H9 (cell line): ENCODE measurements around the gene HLX. TPM values are rescaled to one million over a fixed set of nuclear protein-coding genes. Genes with fewer than 3 reads are reported as not detected.
A peak's percentile ranks its signal among the peaks of the same experiment; 100 is the strongest.

Experiments used
- DNase-seq: peaks from one replicate; pipeline ENCODE4 v3.0.0-alpha.2; 2017
- H2AFZ ChIP-seq: one replicate; pipeline ENCODE4 v1.6.1; 2013; ENCODE audit warnings: mild to moderate bottlenecking, low read length, control low read depth, moderate library complexity
- H2AK5ac ChIP-seq: 2 replicates; pipeline ENCODE4 v1.6.1; 2013; ENCODE audit warnings: low read length, control low read depth, mixed read lengths; ENCODE audit not compliant: insufficient read length
- H2BK120ac ChIP-seq: one replicate; pipeline ENCODE4 v1.6.1; 2013; ENCODE audit warnings: low read depth, mild to moderate bottlenecking, low read length, control low read depth, inconsistent platforms; ENCODE audit not compliant: poor library complexity, severe bottlenecking
- H2BK12ac ChIP-seq: 2 replicates; pipeline ENCODE4 v1.6.1; 2013; ENCODE audit warnings: low read length, control low read depth, mixed read lengths, low read depth; ENCODE audit not compliant: insufficient read length
- H2BK15ac ChIP-seq: 2 replicates; pipeline ENCODE4 v1.6.1; 2013; ENCODE audit warnings: low read depth, low read length, control low read depth
- H2BK20ac ChIP-seq: one replicate; pipeline ENCODE4 v1.6.1; 2013; ENCODE audit warnings: low read depth, mild to moderate bottlenecking, low read length, control low read depth, inconsistent platforms; ENCODE audit not compliant: poor library complexity, severe bottlenecking
- H2BK5ac ChIP-seq: 2 replicates; pipeline ENCODE4 v1.6.1; 2013; ENCODE audit warnings: low read length, control low read depth, mixed read lengths; ENCODE audit not compliant: insufficient read length
- H3K14ac ChIP-seq: 2 replicates; pipeline ENCODE4 v1.6.1; 2013; ENCODE audit warnings: low read length, control low read depth; ENCODE audit not compliant: insufficient read depth
- H3K18ac ChIP-seq: 2 replicates; pipeline ENCODE4 v1.6.1; 2013; ENCODE audit warnings: low read depth, mild to moderate bottlenecking, mixed read lengths, low read length, control low read depth; ENCODE audit not compliant: insufficient read length
- H3K23ac ChIP-seq: 2 replicates; pipeline ENCODE4 v1.6.1; 2013; ENCODE audit warnings: low read length, control low read depth, mixed read lengths, low read depth; ENCODE audit not compliant: insufficient read length
- H3K23me2 ChIP-seq: 2 replicates; pipeline ENCODE4 v1.6.1; 2013; ENCODE audit warnings: low read depth, mild to moderate bottlenecking, mixed read lengths, low read length, control low read depth; ENCODE audit not compliant: insufficient read length, poor library complexity, severe bottlenecking
- H3K27ac ChIP-seq: 2 replicates; pipeline ENCODE4 v1.5.1; 2013; ENCODE audit warnings: low read length, control low read depth, mixed read lengths, low read depth; ENCODE audit not compliant: insufficient read length
- H3K27me3 ChIP-seq: 2 replicates; pipeline ENCODE4 v1.6.1; 2013; ENCODE audit warnings: low read length, control low read depth, inconsistent platforms; ENCODE audit not compliant: insufficient read depth
- H3K4ac ChIP-seq: 2 replicates; pipeline ENCODE4 v1.6.1; 2013; ENCODE audit warnings: low read depth, mild to moderate bottlenecking, control low read depth, inconsistent platforms, low read length, moderate library complexity
- H3K4me1 ChIP-seq: 2 replicates; pipeline ENCODE4 v1.6.1; 2013; ENCODE audit warnings: low read length, control low read depth, inconsistent platforms; ENCODE audit not compliant: insufficient read depth
- H3K4me2 ChIP-seq: 2 replicates; pipeline ENCODE4 v1.6.1; 2013; ENCODE audit warnings: low read length, control low read depth, mixed read lengths; ENCODE audit not compliant: insufficient read length, insufficient read depth
- H3K56ac ChIP-seq: 2 replicates; pipeline ENCODE4 v1.6.1; 2013; ENCODE audit warnings: low read depth, mild to moderate bottlenecking, mixed read lengths, low read length, control low read depth; ENCODE audit not compliant: insufficient read length
- H3K79me1 ChIP-seq: 2 replicates; pipeline ENCODE4 v1.6.1; 2013; ENCODE audit warnings: low read depth, mild to moderate bottlenecking, moderate library complexity, low read length, control low read depth, inconsistent platforms; ENCODE audit not compliant: insufficient read depth, poor library complexity, severe bottlenecking
- H3K79me2 ChIP-seq: 2 replicates; pipeline ENCODE4 v1.6.1; 2013; ENCODE audit warnings: low read length, control low read depth, inconsistent platforms; ENCODE audit not compliant: insufficient read depth
- H3K9ac ChIP-seq: 2 replicates; pipeline ENCODE4 v1.6.1; 2013; ENCODE audit warnings: low read length, control low read depth, mixed read lengths; ENCODE audit not compliant: insufficient read length; ENCODE audit errors: extremely low read depth
- H3K9me3 ChIP-seq: one replicate; pipeline ENCODE4 v1.6.1; 2013; ENCODE audit warnings: low read depth, low read length, inconsistent platforms; ENCODE audit not compliant: control insufficient read depth
- H3T11ph ChIP-seq: one replicate; pipeline ENCODE4 v1.6.1; 2013; ENCODE audit warnings: mild to moderate bottlenecking, low read length, control low read depth, inconsistent platforms
- H4K20me1 ChIP-seq: one replicate; pipeline ENCODE4 v1.6.1; 2013; ENCODE audit not compliant: control insufficient read depth, insufficient read length, insufficient read depth
- H4K5ac ChIP-seq: 2 replicates; pipeline ENCODE4 v1.6.1; 2013; ENCODE audit warnings: low read depth, mild to moderate bottlenecking, mixed read lengths, low read length, control low read depth; ENCODE audit not compliant: insufficient read length
- H4K8ac ChIP-seq: replicated peaks from 2 replicates; pipeline ENCODE4 v1.6.1; 2013; ENCODE audit warnings: low read length, control low read depth, mixed read lengths, low read depth; ENCODE audit not compliant: insufficient read length
- H4K91ac ChIP-seq: 2 replicates; pipeline ENCODE4 v1.6.1; 2013; ENCODE audit warnings: low read depth, mild to moderate bottlenecking, moderate library complexity, mixed read lengths, low read length, control low read depth; ENCODE audit not compliant: insufficient read length
- H3K27ac Mint-ChIP-seq, 3 experiments: 2 replicates in 2 of 3; 3 replicates in 1 of 3; pipeline ENCODE4 v1.8.0; 2020 to 2021; ENCODE audit warnings: mixed read lengths in 3 of 3, mild to moderate bottlenecking in 1 of 3, moderate library complexity in 1 of 3
- H3K27me3 Mint-ChIP-seq: 2 replicates; pipeline ENCODE4 v1.8.0; 2021; ENCODE audit warnings: low read depth, mild to moderate bottlenecking, moderate library complexity, mixed read lengths
- H3K36me3 Mint-ChIP-seq, 3 experiments: 2 replicates in 2 of 3; 3 replicates in 1 of 3; pipeline ENCODE4 v1.8.0; 2020 to 2021; ENCODE audit warnings: low read depth in 3 of 3, mixed read lengths in 3 of 3; ENCODE audit not compliant: insufficient read depth in 1 of 3
- H3K4me1 Mint-ChIP-seq, 2 experiments: 2 replicates each; pipeline ENCODE4 v1.8.0; 2020; ENCODE audit warnings: mixed read lengths in 2 of 2
- H3K4me3 Mint-ChIP-seq, 2 experiments: 2 replicates in 1 of 2; 3 replicates in 1 of 2; pipeline ENCODE4 v1.8.0; 2020 to 2021; ENCODE audit warnings: mild to moderate bottlenecking in 2 of 2, mixed read lengths in 2 of 2, moderate library complexity in 1 of 2
- H3K9me3 Mint-ChIP-seq, 2 experiments: 2 replicates in 1 of 2; 3 replicates in 1 of 2; pipeline ENCODE4 v1.8.0; 2020; ENCODE audit warnings: mild to moderate bottlenecking in 2 of 2, mixed read lengths in 2 of 2, moderate library complexity in 1 of 2
- WGBS: extraction: QIAGEN DNeasy Blood & Tissue Kit; methylation state at CpG from one replicate; pipeline ENCODE4 v1.1.7; 2013; ENCODE audit warnings: missing lambda C conversion rate, low lambda C conversion rate, mixed read lengths; ENCODE audit not compliant: insufficient read length; ENCODE audit errors: extremely low coverage; 5-methylcytosine and 5-hydroxymethylcytosine counted together
- total RNA-seq: library from RNA; stranded (reverse); gene quantifications from 2 replicates; pipeline ENCODE4 v1.2.1, GENCODE V29; 2021
- TF ChIP-seq, protein P1 (sequence below): fragments of 200-600 bp; sonication (generic); conservative IDR thresholded peaks from 3 replicates; pipeline ENCODE4 v1.8.0; 2021; ENCODE audit warnings: antibody characterized with exemption, mild to moderate bottlenecking

Gene HLX
- total RNA-seq, 1 experiment from 2014 or later, result 0.37 TPM

DNA sequence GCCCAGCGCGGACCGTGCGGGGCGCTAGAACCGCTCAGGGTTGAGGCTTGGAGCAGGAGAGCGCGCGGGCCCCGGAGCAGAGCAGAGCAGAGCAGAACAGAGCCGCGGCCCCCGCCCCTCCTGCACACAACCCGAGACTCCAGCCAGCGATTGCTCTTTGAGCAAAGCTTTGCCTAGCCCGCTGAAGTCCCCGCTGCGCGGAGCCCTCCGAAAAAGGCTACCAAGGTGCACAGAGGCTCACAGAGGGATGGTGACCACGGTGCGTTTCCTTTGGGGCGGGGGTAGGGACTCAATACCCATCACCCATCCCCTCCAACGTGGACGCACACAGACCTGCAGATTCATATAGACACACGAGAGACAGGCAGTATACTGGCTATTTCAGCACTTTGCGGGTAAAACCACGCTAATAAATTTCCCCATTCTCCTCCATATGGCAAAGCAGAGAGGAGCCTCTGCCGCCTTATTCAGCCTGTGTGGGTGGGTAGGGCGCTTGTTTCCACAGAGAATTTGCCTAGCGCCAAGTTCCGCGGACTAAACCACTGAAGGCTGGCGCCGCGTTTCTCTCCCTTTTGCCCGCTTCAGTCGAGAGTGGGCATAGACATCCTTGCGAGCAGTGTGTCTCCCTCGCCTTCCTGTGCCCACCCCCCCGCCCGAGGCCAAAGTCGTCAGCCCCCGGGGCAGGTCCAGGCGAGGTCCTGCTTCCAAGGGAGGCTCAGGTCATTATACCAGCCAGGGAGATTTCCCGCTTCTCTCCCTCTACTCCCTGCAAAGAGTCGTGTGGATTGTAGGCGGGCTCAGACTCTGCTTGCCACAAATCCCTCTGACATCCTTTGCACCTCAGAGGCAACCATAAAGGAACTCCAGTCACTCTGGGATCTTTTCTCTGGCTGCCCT lies 8.5 kb downstream of the HLX start:
- Histone ChIP-seq H3K9ac (no peak overlapping the region), H2BK15ac (no peak overlapping the region), H3K27me3 (peaks cover 100% of the 10 kb centered on the region), H3K56ac (no peak overlapping the region), H2AK5ac (no peak overlapping the region), H2BK120ac (no peak overlapping the region), H4K8ac (no peak overlapping the region), H3K23me2 (peaks cover 9% of the 10 kb centered on the region), H3K23ac (no peak overlapping the region), H3K14ac (no peak overlapping the region), H4K20me1 (peaks cover 7% of the 10 kb centered on the region), H2AFZ (no peak overlapping the region), H3K9me3 (no peaks in the 10 kb centered on the region), H2BK12ac (no peak overlapping the region), H2BK5ac (no peak overlapping the region), H2BK20ac (no peak overlapping the region), H3K4me2 (peak overlapping the region; percentile 12), H3K18ac (no peak overlapping the region), H3K27ac (no peak overlapping the region), H3T11ph (no peak overlapping the region), H4K5ac (no peak overlapping the region), H3K4ac (no peak overlapping the region), H4K91ac (no peak overlapping the region), H3K79me1 (no peaks in the 10 kb centered on the region), H3K4me1 (no peaks in the 10 kb centered on the region; the same call in 1 of the 2 replicates), H3K79me2 (no peaks in the 10 kb centered on the region)
- Mint-ChIP-seq H3K27ac (no peak overlapping the region; a peak in 1 of 7 replicates), H3K36me3 (no peaks in the 10 kb centered on the region; a peak in 2 of 7 replicates), H3K27me3 (peaks cover 100% of the 10 kb centered on the region), H3K9me3 (peaks cover 3 to 10% of the 10 kb centered on the region in 2 experiments; a peak in 3 of 5 replicates), H3K4me3 (peak overlapping the region; percentile 33 to 74), H3K4me1 (peaks cover 30 to 67% of the 10 kb centered on the region in 2 experiments)
- no CpG with 5 or more reads among the region's 48 CpGs for WGBS
- peak; percentile 65 for DNase-seq
- TF ChIP-seq, protein P1, sequence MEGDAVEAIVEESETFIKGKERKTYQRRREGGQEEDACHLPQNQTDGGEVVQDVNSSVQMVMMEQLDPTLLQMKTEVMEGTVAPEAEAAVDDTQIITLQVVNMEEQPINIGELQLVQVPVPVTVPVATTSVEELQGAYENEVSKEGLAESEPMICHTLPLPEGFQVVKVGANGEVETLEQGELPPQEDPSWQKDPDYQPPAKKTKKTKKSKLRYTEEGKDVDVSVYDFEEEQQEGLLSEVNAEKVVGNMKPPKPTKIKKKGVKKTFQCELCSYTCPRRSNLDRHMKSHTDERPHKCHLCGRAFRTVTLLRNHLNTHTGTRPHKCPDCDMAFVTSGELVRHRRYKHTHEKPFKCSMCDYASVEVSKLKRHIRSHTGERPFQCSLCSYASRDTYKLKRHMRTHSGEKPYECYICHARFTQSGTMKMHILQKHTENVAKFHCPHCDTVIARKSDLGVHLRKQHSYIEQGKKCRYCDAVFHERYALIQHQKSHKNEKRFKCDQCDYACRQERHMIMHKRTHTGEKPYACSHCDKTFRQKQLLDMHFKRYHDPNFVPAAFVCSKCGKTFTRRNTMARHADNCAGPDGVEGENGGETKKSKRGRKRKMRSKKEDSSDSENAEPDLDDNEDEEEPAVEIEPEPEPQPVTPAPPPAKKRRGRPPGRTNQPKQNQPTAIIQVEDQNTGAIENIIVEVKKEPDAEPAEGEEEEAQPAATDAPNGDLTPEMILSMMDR, result peak; percentile 23; the same call in 1 of the 3 replicates
